ENCODE data around the gene NKD1.
"Not testable (repeated sequence)": the region's sequence is repeated elsewhere in the genome, so short reads cannot be mapped to it uniquely, and the experiment has no call there.

The NKD1 gene

GRCh38 chr16:50519602-50520001, 28.6 kb upstream of the NKD1 start:
- DNase-seq (ENCODE audit: low read depth in 2 of 2) = no peak

- no peak for DNase-seq (ENCODE audit: low read depth in 2 of 2)
Measured at GRCh38 chr16:50520451-50521245, 27.5 kb upstream of the NKD1 start.

- DNase-seq (ENCODE audit: low read depth in 2 of 2) = no peak
Measured at GRCh38 chr16:50521246-50521900, 26.8 kb upstream of the NKD1 start.

GRCh38 chr16:50522324-50522723, 25.9 kb upstream of the NKD1 start:
- DNase-seq (ENCODE audit: low read depth in 2 of 2) = no peak

- no peak for DNase-seq (ENCODE audit: low read depth in 2 of 2)
Measured at GRCh38 chr16:50523710-50524109, 24.5 kb upstream of the NKD1 start.

- DNase-seq (ENCODE audit: low read depth in 2 of 2) = no peak
Measured at GRCh38 chr16:50525262-50525661, 22.9 kb upstream of the NKD1 start.

- no peak for DNase-seq (ENCODE audit: low read depth in 2 of 2)
Measured at GRCh38 chr16:50525716-50526115, 22.5 kb upstream of the NKD1 start.

GRCh38 chr16:50526249-50526648, 21.9 kb upstream of the NKD1 start:
- no peak for DNase-seq (ENCODE audit: low read depth in 2 of 2)

GRCh38 chr16:50526796-50527195, 21.4 kb upstream of the NKD1 start:
- no peak for DNase-seq (ENCODE audit: low read depth in 2 of 2)

- DNase-seq (ENCODE audit: low read depth in 2 of 2) = no peak
Measured at GRCh38 chr16:50528820-50529219, 19.4 kb upstream of the NKD1 start.

GRCh38 chr16:50529334-50529733, 18.9 kb upstream of the NKD1 start:
- no peak for DNase-seq (ENCODE audit: low read depth in 2 of 2)

GRCh38 chr16:50530277-50531236, 17.6 kb upstream of the NKD1 start:
- no peak for DNase-seq (ENCODE audit: low read depth in 2 of 2)

- no peak for DNase-seq (ENCODE audit: low read depth in 2 of 2)
Measured at GRCh38 chr16:50531359-50531758, 16.8 kb upstream of the NKD1 start.

- DNase-seq (ENCODE audit: low read depth in 2 of 2) = no peak
Measured at GRCh38 chr16:50531901-50532300, 16.3 kb upstream of the NKD1 start.

- no peak for DNase-seq (ENCODE audit: low read depth in 2 of 2)
Measured at GRCh38 chr16:50532576-50532975, 15.6 kb upstream of the NKD1 start.

- DNase-seq (ENCODE audit: low read depth in 2 of 2) = no peak
Measured at GRCh38 chr16:50533317-50533716, 14.9 kb upstream of the NKD1 start.

- no peak for DNase-seq (ENCODE audit: low read depth in 2 of 2)
Measured at GRCh38 chr16:50534091-50534490, 14.1 kb upstream of the NKD1 start.

GRCh38 chr16:50534556-50534955, 13.6 kb upstream of the NKD1 start:
- no peak for DNase-seq (ENCODE audit: low read depth in 2 of 2)

- DNase-seq (ENCODE audit: low read depth in 2 of 2) = no peak
Measured at GRCh38 chr16:50534958-50535357, 13.2 kb upstream of the NKD1 start.

- DNase-seq (ENCODE audit: low read depth in 2 of 2) = no peak
Measured at GRCh38 chr16:50535506-50536257, 12.5 kb upstream of the NKD1 start.

GRCh38 chr16:50536258-50536645, 11.9 kb upstream of the NKD1 start:
- DNase-seq (ENCODE audit: low read depth in 2 of 2) = not testable (repeated sequence)
